ENCODE measurements around the gene FGD1.

The FGD1 gene

DNA sequence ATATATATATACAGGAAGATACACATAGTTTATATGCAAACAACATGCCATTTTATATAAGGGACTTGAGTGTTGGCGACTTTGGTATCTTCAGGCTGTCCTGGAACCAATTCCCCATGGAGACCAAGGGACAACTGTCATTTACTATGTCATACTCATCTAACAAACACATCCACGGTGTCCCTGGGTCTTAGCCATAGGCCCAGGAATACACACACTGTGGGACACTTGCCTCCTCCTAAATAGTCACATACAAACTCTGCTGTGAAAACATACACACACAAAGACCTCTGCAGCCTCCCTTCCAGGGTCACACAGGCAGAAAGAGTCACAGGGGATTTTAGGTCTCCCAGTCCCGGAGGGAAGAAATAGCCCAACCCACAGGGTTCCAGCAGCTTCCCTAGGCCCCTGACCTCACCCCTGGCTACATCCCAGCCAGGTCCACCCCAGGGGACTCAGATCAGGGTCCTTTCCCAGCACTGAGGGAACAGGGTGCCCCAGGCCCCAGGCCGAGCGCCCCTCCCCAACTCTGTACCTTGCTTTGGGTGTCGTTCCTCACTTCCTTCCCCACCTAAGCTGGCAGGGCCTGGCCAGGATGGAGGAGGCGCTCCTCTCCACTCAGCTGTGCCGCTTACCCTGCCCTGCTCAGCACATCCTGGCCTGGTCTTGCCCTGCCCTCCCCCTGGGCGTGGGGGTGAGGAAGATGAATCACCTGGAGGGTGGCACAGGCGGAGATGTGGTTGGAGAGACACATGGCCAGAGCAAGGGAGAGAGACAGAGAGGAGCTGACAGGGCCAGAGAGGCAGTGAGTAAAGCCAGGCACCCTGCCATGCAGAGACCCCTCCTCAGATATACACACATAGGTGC lies 21.8 kb downstream of the FGD1 start:
- no peak for DNase-seq (ENCODE audit: low read depth)

DNA sequence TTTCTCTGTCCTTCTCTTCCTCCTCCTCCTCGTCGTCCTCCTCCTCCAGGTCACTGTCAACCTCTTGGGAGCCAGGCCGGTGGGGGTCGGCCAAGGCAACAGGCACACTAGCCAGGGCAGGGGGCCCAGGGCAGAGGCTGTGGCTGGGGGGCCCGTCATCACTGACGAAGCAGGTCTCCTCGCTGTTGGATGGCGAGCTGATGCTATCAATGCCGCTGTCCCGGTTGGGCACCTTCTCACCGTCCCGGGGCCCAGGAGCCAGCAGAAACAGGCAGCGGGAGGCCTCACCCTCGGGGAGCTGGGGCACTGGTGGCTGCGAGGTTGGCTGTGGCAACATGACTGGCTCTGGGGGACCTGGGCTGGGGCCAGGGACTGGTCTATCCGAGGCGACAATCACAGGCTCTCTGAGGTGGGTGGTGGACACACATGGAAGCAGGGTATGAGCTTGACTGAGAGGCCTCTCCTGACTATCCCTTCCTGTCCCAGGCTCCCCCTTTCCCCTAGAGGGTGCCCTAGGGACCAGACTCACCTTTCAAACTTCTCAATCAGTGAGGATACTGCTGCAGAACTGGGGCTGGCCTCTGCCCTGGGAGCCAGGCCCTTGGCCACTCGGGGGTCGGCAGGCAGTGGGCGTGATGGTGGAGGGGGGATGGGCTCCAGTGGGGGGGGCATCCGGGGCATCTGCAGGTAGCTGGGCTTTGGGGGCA lies 25.8 kb downstream of the FGD1 start:
- DNase-seq (ENCODE audit: low read depth), result no peak

DNA sequence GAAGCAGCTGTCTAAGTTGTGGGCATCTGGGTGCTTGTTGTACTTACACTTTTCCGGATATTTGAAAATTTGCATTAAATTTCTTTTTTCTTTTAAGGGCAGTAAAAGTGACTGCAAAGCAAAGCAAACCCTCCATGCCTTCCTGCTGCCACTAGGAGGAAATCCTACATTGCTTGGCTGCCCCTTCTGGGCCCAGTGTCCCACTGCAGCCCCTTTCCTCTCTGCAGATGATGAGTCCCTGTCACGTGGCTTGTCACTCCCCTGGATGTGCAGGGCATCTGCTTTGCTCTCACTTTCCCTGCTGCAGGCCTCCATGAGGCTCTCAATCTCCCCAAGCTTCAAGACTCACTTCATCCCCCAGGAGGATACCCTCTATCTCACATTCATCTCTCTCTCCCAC lies 43.1 kb downstream of the FGD1 start:
- DNase-seq (ENCODE audit: low read depth), result no peak

GRCh38 chrX:54449929-54450328 lies 46.1 kb downstream of the FGD1 start:
- DNase-seq (ENCODE audit: low read depth), result no peak

- no peak for DNase-seq (ENCODE audit: low read depth)
These were observed 48.6 kb downstream of the FGD1 start for GRCh38 chrX:54447461-54447860.

DNA sequence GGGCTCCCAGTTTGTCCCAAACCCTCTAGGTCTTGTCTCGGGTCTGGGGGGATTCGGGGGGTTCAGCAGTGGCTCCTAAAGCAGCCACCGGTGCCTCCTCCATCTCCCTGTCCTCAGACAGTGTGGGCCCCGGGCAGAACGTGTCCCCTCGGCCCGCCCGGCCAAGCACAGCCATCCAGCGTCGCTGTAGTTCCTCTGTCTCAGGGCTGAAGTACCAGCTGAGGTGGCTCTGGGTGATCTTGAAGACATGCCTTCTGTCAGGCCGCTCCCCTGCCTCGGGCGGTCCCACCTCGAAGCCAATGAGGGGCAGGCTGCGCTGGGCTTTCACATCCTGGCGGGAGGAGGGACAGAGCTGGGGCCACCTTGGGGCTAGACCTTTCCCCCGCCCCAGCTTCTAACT lies 50.0 kb downstream of the FGD1 start:
- no peak for DNase-seq (ENCODE audit: low read depth)

- no peak for DNase-seq (ENCODE audit: low read depth)
These were observed 51.3 kb downstream of the FGD1 start for GRCh38 chrX:54444752-54445151.

DNA sequence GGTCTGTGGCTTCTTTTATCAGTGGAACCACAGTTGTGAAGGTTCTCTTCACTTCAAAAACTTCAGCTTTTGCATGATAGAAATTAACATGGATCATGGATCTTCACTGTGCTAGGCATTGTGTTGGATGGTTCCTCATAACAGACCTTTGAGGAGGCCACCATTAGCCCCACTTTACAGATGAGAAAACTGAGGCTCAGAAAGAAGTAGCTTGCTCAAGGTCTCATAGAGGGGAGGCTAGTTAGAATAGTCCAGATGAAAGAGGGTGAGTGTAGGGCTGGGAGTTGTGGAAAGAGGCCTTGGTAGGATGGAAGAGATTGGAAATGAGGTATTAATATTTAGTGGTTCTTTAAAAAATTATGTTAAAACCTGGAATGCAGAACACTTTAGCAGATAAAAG lies 53.2 kb downstream of the FGD1 start:
- no peak for DNase-seq (ENCODE audit: low read depth)

DNA sequence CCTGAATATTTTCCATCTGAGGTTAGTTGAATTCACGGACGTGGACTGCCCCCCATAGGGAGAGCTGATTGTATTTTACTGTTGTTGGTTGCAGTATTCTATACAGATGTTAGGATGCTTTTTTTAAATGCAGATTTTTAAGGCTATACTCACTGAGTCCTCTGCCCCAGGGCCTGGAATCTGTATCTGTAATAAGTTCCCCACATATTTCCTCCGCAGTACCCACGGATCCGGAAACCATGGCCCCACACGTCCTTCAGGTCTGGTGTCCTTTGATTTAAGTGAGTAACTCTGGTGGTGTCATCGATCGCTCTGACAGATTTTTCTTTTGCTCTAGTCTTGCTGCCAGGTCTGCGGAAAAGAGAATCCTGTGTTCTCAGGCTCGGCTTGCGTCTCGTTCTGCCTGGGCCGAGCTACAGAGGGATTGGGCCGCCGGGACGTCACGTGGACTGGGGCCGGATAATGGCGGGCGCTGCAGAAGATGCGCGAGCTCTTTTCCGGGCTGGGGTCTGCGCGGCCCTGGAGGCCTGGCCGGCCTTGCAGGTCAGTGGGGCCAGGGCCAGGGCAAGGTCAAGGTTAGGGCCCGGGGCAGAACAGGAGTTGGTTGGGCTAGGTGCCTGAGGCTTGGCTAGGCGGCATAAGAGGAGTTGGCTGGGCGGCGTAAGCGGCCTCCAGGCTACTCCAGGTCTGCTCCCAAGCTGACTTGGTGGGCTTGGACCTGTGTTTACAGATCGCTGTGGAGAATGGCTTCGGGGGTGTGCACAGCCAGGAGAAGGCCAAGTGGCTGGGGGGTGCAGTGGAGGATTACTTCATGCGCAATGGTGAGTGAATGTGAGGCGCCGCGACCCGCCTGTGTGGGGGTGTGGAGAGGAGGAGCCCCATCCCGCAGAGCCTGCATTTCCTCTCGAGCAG lies 55.8 kb downstream of the FGD1 start, which contains the start of gene TSR2:
Gene TSR2, plus strand, starts transcription at position 445 of the 912 bp plus-strand sequence. Its CDS starts 18 bp downstream, at position 463.
- peak; percentile 56 for DNase-seq (ENCODE audit: low read depth)

- no peak for DNase-seq (ENCODE audit: low read depth)
These were observed 60.9 kb downstream of the FGD1 start for GRCh38 chrX:54435121-54435520.

DNA sequence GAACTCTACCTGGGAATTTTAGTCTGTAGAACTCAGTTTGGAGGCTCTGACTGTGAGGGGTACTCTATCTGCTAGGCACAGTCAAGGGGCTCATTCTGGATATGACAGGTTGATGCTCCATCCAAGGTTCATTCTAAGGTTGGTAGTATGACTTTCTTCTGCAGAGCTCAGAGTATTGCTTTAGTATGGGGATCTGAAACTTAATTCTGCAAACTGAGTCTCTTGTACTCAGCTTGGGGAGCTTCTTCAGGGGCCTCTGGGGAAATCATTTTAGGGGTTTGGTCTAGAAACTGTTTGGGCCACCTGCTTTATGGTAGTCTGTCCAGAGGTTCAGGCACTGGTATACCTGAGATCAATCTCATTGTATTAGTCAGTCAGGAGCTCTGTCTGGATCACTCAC lies 65.5 kb downstream of the FGD1 start:
- DNase-seq (ENCODE audit: low read depth), result no peak

GRCh38 chrX:54427837-54428424 lies 68.1 kb downstream of the FGD1 start:
- DNase-seq (ENCODE audit: low read depth), result no peak

GRCh38 chrX:54423161-54423888 lies 72.7 kb downstream of the FGD1 start:
- no peak for DNase-seq (ENCODE audit: low read depth)

DNA sequence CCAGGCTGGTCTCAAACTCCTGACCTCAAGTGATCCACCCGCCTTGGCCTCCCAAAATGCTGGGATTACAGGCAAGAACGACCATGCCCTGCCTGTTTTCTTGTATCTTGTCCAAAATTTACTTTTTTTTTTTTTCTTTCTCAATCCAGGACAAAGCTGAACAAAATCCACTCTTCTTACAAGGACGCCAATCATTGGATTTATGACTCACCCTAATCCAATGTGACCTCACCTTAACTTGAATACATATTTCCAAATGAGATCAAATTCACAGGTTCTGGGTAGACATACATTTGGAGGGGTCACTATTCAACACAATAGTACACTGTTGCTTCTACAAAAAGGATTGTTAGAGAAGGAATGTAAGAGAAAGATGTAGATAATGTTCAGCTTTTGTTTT lies 73.9 kb downstream of the FGD1 start:
- no peak for DNase-seq (ENCODE audit: low read depth)

DNA sequence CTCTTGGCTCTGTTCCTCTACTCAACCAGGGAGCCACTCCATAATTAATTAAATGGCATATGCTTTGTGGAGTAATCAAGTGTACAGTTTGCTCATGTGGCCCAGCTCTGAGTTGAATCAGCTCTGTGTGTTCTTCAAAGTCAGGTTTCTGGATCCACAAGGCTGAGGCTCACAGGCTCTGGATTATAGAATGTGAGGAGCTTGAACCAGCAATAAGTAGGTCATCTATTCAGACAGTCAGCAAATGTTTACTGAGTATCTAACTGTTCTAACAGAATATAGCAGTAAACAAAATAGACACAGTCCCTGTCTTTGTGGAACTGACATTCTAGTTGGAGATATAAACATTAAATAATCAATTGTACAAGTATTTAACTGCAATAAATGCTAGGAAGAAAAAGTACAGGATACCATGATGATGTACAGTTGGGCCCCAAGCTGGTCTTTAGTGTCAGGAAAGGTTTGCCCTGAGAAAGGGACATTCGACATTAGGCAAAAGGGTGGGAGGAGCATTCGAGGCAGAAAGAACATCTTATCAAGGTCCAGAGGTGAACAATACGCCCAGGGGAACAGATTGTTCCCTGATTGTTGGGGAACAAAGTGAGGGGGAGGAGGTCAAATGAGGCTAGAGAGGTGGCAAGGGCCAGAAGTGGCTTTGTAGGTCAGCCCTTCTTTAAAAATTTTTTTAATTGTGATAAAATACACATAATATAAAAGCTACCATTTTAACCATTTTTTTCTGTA lies 76.3 kb downstream of the FGD1 start:
- no peak for DNase-seq (ENCODE audit: low read depth)

DNA sequence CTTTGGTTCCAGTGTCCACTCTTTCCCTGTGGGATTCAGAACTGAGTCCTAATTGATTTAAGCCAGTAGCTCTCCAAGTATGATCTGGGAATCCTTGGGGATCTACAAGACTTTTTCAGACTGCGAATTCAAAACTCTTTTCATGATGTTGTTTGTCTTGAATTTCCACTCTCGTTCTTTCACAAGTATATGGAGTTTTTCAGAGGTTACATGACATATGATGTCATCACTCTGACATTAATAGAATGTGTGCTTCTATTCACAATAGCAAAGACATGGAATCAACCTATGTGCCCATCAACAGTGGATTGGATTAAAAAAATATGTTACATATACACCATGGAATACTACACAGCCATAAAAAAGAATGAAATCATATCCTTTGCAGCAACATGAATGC lies 79.1 kb downstream of the FGD1 start:
- no peak for DNase-seq (ENCODE audit: low read depth)

DNA sequence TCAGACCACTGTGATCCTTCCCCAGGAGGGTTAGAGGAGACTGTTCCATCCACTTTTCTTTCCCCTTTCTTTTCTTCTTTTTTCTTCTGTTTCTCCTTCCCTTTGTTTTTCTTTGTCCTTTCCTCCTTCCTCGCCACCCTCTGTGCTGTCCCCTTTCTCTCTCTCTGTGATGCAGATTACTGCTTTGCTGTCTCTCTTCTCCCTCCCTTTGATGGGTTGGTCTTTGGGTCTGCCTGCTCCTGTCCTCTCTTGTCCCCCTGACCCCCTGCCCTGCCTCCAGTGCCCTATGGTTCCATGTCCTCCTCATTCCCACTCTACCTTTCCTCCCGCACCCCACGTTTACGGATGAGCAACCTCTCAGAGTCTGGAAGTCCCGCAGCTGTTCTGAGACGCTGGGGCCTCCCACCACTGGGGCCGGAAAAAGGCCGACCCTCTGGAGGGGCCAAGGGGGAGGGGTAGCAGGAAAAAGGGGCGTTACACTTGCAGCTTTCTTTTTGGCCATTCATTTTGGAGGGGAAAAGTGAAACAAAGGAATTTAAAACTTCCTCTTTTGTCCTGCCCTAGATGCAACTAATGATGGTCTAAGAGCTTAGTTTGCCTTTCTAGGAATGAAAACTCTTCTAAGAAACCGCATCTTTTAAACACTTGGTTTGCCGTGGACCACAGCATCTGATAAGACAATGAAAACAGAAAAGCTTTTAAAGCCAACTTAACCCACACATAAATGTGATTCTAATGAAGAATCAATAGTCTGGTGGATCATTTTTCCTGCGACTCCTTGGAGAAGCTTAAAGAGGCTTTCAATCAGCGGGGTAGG lies 80.3 kb downstream of the FGD1 start:
- DNase-seq (ENCODE audit: low read depth), result no peak

- no peak for DNase-seq (ENCODE audit: low read depth)
These were observed 82.3 kb downstream of the FGD1 start for GRCh38 chrX:54413753-54414152.

GRCh38 chrX:54411732-54412131 lies 84.3 kb downstream of the FGD1 start:
- no peak for DNase-seq (ENCODE audit: low read depth)

DNA sequence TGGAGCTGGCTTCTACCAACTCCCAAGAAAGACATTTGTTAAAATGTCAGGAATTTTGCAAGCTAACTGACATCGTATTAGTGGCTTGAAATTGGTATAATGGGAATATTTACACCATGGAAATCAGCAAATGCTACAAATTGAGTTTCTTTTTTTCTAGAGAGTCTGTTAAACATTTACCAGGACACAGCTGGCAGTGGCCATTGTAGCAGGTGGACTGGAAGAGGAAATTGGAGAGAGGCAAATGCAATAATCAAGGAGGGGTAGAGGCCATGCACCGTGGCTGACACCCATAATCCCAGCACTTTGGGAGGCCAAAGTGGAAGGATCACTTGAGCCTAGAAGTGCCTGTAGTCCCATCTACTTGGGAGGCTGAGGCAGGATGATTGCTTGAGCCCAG lies 88.8 kb downstream of the FGD1 start:
- DNase-seq (ENCODE audit: low read depth), result no peak

All from stimulated activated CD8-positive, alpha-beta memory T cell treated with anti-CD3 and anti-CD28 coated beads, Interleukin-12 subunit alpha, Interleukin-12 subunit beta, amount 100 ng/mL, for 1 hour (primary cell).